SK-N-MC (cell line): Measurements from ENCODE around the gene C1RL.

Source experiments
- DNase-seq: peaks from one replicate; pipeline ENCODE4 v3.0.0-alpha.2; 2011; ENCODE audit warnings: low read depth, low spot score
- H3K27ac ChIP-seq: fragments of 200-600 bp; sonication (generic); 2 replicates; pipeline ENCODE4 v1.5.1; 2016; ENCODE audit warnings: mixed run types
- H3K36me3 ChIP-seq: fragments of 200-600 bp; sonication (generic); 2 replicates; pipeline ENCODE4 v1.6.1; 2017; ENCODE audit warnings: antibody characterized with exemption, low read length, mixed read lengths; ENCODE audit not compliant: insufficient read depth
- H3K4me3 ChIP-seq: fragments of 200-600 bp; sonication (generic); 2 replicates; pipeline ENCODE4 v1.5.1; 2016
- H3K9ac ChIP-seq: fragments of 200-600 bp; sonication (generic); 2 replicates; pipeline ENCODE4 v1.8.0; 2017; ENCODE audit warnings: mixed run types, mixed read lengths; ENCODE audit not compliant: insufficient read length
- H3K9me3 ChIP-seq: fragments of 200-600 bp; sonication (generic); 2 replicates; pipeline ENCODE4 v1.6.1; 2017; ENCODE audit warnings: low read depth, mild to moderate bottlenecking, antibody characterized with exemption, low read length, moderate library complexity, mixed read lengths
- EZH2 ChIP-seq: fragments of 200-600 bp; sonication (generic); IDR thresholded peaks from one replicate; pipeline ENCODE4 v1.6.1; 2017; ENCODE audit warnings: antibody characterized with exemption
- FOXP2 ChIP-seq: optimal IDR thresholded peaks from 2 replicates; pipeline ENCODE3; 2011; ENCODE audit warnings: mild to moderate bottlenecking, moderate library complexity; ENCODE audit not compliant: insufficient read depth; ENCODE audit errors: extremely low read length, control extremely low read depth
- POLR2AphosphoS5 ChIP-seq: IDR thresholded peaks from 2 replicates; pipeline ENCODE4 v1.6.1; 2012; ENCODE audit warnings: mild to moderate bottlenecking, low read depth, low read length, borderline replicate concordance

C1RL gene

GRCh38 chr12:7093892-7094291, 15.1 kb downstream of the C1RL start:
- no peak for TF ChIP-seq FOXP2
- TF ChIP-seq EZH2: no peak
- TF ChIP-seq POLR2AphosphoS5: no peak
- Histone ChIP-seq H3K27ac (no peak overlapping the region), H3K9me3 (no peaks in the 10 kb centered on the region), H3K36me3 (no peaks in the 10 kb centered on the region), H3K4me3 (no peak overlapping the region), H3K9ac (no peak overlapping the region)
- DNase-seq: no peak

GRCh38 chr12:7093486-7093885, 15.5 kb downstream of the C1RL start:
- no peaks in the 10 kb centered on the region for H3K36me3 ChIP-seq
- TF ChIP-seq FOXP2 (no peak), EZH2 (no peak), POLR2AphosphoS5 (no peak)
- H3K9ac ChIP-seq: no peak overlapping the region
- no peak for DNase-seq
- H3K9me3 ChIP-seq: no peaks in the 10 kb centered on the region
- H3K27ac ChIP-seq: no peak overlapping the region
- H3K4me3 ChIP-seq: no peak overlapping the region

DNA sequence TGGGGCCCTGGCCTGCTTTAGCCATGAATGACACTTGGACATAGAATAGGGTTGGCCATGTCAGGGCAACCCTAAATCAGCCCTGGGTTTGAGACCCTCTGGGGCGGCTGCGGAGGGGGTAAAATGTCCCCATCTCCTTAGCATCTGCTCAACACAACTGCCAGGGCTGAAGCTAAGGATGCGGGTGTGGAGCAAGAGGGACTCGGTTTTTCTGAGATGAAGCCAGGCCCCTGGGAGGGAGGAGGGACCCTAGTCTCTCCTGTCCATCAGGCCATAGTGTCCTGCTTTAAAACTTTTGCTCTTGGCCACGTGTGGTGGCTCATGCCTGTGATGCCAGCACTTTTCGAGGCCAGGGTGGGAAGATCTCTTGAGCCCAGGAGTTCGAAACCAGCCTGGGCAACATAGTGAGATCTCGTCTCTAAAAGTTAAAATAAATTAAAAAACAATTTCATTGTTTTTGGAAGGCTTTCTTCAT, 16.0 kb downstream of the C1RL start:
- no peaks in the 10 kb centered on the region for H3K36me3 ChIP-seq
- H3K9me3 ChIP-seq: no peaks in the 10 kb centered on the region
- no peak overlapping the region for H3K4me3 ChIP-seq
- DNase-seq: no peak
- H3K27ac ChIP-seq: no peak overlapping the region
- TF ChIP-seq FOXP2 (no peak), POLR2AphosphoS5 (no peak), EZH2 (no peak)
- H3K9ac ChIP-seq: no peak overlapping the region

GRCh38 chr12:7092229-7092985, 16.6 kb downstream of the C1RL start, which contains the start of gene C1R:
C1R (minus strand) TSS chr12:7092445; CDS start chr12:7092388, 57 bp downstream.
- TF ChIP-seq EZH2 (no peak), FOXP2 (no peak), POLR2AphosphoS5 (no peak)
- H3K27ac ChIP-seq: no peak within 1 kb of the TSS
- H3K9me3 ChIP-seq: no peaks in the 10 kb centered on the region
- peak within 1 kb of the TSS; percentile 50 for H3K9ac ChIP-seq
- no peaks in the 10 kb centered on the region for H3K36me3 ChIP-seq
- DNase-seq: peak; percentile 58
- peak within 1 kb of the TSS; percentile 77 for H3K4me3 ChIP-seq

- Histone ChIP-seq H3K9me3 (no peaks in the 10 kb centered on the region), H3K4me3 (peak overlapping the region; percentile 77), H3K9ac (peak overlapping the region; percentile 50), H3K27ac (no peak overlapping the region), H3K36me3 (no peaks in the 10 kb centered on the region)
- TF ChIP-seq POLR2AphosphoS5 (no peak), EZH2 (no peak), FOXP2 (no peak)
- DNase-seq: no peak
Measured at GRCh38 chr12:7091660-7092228, 17.3 kb downstream of the C1RL start.

GRCh38 chr12:7091171-7091570, 17.8 kb downstream of the C1RL start:
- Histone ChIP-seq H3K36me3 (no peaks in the 10 kb centered on the region), H3K4me3 (no peak overlapping the region), H3K9me3 (no peaks in the 10 kb centered on the region), H3K9ac (no peak overlapping the region), H3K27ac (no peak overlapping the region)
- no peak for DNase-seq
- TF ChIP-seq POLR2AphosphoS5 (no peak), EZH2 (no peak), FOXP2 (no peak)

- H3K36me3 ChIP-seq: no peaks in the 10 kb centered on the region
- H3K9me3 ChIP-seq: no peaks in the 10 kb centered on the region
- H3K9ac ChIP-seq: no peak overlapping the region
- H3K4me3 ChIP-seq: no peak overlapping the region
- H3K27ac ChIP-seq: no peak overlapping the region
- TF ChIP-seq FOXP2 (no peak), POLR2AphosphoS5 (no peak), EZH2 (no peak)
- DNase-seq: no peak
Measured at GRCh38 chr12:7090222-7090998, 18.6 kb downstream of the C1RL start.
